ENCODE measurements around the gene GAREM2.
A peak's percentile ranks its signal among the peaks of the same experiment; 100 is the strongest.
"Not testable (repeated sequence)": the region's sequence is repeated elsewhere in the genome, so short reads cannot be mapped to it uniquely, and the experiment has no call there.

GAREM2 gene

DNA sequence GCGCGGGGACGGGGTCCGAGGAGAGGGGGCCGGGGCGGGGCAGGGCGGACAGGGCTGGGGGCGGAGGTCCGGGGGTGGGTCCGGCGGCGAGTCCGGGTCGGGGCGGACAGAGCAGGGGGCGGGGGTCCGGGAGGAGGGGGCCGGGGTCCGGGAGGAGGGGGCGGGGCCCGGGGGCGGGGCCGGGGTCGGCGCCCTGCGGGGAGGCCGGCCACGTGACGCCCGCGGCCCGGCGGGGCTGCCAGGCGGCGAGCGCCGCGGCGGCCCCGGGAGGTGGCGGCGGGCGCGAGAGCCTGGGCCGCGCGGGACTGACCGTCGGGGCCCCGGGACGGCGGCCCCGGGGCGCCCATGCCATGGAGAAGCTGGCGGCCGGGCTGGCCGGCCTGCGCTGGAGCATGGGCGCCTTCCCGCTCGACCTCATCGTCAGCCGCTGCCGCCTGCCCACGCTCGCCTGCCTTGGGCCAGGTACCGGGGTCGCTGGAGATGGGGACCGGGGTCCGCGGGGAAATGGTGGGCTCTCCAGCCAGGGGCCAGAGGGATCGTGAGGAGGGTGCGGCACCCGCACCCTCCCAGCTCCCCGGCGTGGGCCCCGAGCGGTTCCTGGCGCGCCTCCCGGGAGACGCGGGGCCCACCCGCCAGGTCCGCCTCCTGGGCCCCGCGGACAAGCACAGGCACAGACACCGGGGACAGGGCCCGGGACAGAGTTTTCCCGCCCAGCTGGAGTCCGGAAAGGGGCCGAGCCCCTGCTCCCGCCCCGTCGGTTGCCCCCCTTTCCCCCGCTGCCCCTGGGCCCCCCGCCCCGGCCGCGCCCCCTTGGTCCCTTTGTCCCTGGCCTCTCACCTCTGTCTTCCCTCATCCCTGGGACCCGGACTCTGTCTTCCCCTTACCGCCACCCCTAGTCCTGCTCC is at the start of gene GAREM2:
TSS of gene GAREM2 (plus strand) at position 218 of the 905 bp plus-strand sequence. CDS start at position 351, 133 bp downstream.
- DNase-seq, result no peak

DNA sequence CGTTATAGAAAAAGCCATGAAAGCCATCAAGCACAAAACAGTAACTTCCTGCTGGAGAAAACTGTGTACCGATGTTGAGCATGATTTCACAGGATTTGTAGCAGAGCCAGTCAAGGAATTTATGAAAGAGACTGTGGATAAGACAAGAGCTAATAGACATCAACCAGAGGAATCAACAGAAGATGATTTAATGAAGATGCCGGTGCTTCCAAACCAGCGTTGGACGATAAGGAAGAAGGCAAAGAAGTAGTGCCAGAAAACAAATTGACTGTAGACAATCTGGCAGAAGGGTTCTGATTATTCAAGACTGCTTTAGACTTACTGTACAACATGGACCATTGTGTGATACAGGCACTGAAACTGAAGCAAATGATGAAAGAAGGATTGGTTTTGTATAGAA is 49.5 kb upstream of the GAREM2 start:
- DNase-seq, result no peak

DNA sequence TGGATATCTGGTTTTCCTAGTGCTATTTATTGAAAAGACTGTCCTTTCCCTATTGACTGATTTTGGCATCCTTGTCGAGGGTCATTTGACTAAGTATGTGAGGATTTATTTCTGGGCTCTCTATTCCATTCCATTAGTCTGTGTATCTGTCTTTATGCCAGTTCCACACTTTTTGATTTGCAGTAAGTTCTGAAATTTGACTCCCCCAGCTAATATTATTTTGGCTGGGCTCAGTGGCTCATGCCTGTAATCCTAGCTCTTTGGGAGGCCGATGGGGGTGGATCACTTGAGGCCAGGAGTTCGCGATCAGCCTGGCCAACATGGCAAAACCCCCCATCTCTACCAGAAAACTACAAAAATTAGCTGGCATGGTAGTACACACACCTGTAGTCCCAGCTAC is 46.8 kb upstream of the GAREM2 start:
- DNase-seq, result no peak

DNA sequence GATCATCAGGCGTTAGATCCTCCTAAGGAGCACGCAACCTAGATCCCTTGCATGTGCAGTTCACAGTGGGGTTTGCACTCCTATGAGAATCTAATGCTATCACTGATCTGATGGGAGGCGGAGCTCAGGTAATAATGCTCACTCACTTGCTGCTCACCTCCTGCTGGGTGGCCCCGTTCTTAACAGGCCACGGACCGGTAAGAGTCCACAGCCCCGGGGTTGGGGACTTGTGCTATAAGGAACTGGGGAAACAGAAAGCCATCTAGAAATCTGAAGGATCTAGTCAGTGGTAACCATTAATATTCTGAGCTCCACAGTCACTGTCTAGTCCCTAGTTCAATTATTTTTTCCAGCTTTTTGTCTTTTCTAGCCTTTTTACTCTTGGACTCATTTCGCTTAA is 44.7 kb upstream of the GAREM2 start:
- DNase-seq, result no peak

DNA sequence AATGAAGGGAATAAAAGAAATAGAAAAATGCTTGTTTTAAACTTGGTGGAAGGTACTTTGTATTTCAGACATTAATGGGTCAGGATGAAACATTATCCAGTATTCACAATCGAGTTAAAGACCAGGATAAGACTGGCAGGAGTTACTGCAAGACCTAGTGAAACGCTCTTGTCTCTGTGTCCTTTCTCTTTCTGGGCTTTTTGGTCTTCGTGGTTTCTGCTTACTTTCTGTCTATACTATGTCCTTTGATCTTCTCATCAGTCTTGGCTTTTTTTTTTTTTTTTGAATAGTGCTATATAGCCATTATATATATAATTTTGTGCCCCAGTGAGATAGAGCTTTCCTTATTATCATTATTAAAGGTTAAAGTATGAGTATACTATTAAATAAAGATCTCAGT is 42.1 kb upstream of the GAREM2 start:
- DNase-seq, result no peak

DNA sequence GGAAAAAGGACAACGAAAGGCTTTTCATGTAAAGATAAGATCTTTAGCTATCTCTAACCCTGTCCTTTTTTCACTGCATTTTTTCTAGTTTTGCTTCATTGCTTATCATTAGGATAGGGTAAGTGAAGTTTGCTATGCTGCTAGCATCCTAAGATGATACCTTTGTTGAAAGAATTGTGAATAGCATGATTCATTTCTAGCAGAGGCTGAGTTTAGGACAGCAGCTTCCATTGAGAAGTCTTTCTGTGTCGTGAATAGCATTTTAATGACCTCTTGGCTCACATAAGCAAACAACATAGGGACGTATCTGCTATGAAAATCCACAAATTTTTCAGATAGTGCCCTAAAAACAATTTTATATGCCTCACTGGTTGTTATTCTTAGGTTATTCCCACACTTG is 36.4 kb upstream of the GAREM2 start:
- no peak for DNase-seq

DNA sequence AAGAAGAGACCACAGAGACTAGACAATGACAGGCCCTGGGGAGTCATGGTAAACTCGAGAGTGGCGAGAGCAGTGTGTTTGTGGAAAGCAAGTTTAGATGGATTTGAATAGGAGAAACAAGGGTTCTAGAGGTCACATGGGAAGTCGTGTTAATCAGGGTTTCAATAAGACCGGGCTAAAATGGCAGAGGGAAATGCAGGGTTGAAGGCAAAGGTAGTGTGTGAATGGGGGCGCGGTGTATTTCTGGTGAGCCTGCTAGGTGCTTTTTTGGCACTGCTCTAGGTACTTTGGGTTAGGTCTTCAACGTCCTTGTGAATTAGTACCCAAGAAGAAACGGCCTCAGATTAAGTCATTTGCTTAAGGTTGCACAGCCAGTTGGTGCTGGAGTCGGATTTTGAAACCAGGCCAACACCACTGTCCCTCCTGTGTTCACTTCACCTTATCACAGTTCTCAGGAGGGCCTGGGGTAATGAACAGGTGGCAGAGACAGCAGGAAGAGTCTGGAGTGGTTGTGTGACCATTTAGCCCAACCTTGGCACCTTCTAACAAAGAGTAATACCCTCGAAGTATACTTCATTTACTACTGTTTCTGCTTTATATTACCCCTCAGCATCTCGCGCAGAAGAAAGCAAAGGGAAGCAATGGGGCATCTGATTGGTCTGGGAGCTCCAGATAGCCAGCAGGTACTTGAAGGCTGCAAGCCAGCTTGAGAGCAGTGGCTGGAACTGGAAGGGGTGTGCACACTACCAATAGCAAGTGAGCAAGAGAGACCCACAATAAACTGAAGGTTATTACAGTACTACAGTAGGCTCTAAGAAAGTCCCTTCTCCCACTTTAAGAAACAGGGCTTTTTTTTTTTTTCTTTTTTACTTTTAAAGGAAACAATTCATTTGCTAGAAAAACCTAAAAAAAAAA is 33.4 kb upstream of the GAREM2 start:
- peak; percentile 37 for DNase-seq

DNA sequence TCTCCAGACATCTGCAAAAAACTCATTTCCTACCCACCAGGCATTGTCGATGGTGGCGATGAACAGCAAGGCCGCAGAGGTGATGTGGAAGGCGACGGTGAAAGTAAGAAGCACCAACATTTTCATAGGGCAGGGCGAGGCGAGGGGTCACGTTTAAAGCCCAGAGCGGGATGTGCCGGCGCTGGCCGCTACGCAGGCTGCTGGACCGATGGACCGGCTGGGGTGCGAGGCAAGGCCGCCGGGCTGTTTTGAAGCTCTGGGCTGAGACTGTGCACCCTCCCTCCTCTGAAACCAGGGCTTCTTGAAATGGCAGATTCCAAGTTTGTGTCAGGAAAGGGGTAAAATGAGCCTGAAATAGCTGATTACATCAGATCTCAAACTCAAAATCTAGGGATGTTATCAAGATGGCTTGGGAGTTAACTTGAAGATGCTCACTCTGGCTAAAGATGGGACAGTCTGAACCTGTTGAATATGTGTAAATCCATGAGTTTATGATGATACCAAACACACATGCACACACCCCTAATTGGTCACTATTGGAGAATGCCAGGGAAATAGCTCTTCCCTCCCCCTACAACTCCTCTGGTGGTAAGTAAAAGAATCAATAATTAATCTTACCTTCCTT is 31.6 kb upstream of the GAREM2 start:
- DNase-seq, result no peak

DNA sequence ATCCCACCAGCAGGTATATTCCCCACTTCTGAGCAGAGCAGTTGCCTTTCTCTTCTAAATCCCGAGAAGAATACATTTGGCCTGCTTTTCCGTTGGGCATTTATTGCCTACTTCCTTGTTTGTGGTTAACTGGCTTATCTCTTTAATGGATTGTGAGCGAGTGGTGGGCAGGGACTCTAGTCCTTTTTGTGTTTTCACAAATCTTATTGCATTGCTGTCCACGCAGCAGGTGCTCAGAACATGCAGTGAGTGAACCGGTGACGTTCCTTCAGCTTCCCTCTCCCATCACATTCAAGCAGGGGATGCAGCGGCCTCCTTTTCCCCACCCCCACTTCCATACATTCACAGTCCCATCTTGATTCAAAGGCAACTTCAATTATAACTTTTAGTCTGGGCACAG is 28.9 kb upstream of the GAREM2 start:
- DNase-seq, result no peak

DNA sequence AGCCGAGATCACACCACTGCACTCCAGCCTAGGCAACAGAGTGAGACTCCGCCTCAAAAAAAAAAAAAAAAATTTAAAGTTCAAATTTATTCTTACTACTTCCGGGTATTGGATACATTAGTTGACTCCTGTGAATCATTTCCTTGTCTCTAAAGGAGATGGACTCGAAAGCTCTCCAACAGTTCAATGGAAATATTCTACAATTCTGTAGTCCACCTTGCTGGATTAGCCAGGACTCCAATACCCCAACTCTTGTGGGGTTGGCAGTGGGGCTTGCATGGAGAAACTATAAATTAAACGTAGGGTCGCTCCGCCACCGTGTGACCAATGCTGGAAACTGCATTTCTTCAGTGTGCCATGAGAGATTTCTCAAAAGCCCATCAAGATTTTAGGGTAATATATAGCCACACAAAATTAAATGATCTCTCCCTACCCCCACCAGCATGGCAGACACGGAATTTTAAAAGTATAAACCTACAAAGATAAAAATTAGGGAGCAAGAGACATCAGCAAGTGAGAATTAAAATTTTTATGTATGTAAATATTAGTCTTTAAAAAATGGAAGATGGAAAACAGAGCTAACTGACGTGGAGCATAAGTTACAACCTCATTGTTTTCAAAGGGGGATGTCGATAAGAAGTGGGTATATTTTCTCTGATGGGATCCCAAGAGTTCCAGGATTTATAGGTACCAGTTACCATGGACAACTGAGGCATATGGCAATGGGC is 27.8 kb upstream of the GAREM2 start:
- DNase-seq, result no peak

DNA sequence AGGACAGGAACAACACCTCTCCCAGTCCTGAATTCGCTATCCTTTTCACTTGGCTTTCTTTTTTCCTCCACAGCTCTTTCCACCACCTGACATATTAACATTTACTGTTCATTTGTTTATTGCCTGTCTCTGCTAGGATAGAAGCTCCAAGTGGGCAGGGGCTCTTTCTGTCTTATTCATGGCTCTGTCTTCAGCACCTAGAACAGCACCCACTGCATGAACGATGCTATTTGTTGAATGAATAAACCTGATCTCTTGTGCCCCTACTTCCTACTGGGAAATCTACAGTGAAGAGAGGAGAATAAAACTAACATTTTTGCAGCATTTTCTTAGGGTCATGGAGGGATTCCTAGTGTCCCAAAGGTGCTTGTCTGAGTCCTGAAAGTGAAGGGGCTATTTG is 24.4 kb upstream of the GAREM2 start:
- no peak for DNase-seq

DNA sequence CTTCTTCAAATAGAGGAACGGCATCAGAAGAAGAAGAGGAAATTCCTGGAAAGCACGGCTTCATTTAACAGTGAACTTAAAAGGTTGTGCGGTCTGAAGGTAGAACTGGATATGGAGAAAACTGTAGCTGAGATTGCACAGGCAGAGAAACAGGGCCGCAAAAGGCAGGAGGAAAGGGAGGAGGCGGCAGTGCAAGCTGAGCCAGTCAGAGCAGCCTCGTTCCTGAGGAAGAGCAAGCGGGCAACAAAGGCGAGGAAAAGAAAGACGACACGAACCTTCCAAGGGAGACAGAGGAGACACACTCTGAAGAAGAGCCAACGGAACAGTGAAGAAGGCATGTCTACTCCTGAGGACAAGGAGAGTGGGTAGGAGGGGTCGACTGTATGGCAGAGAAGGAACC is 22.6 kb upstream of the GAREM2 start:
- no peak for DNase-seq

DNA sequence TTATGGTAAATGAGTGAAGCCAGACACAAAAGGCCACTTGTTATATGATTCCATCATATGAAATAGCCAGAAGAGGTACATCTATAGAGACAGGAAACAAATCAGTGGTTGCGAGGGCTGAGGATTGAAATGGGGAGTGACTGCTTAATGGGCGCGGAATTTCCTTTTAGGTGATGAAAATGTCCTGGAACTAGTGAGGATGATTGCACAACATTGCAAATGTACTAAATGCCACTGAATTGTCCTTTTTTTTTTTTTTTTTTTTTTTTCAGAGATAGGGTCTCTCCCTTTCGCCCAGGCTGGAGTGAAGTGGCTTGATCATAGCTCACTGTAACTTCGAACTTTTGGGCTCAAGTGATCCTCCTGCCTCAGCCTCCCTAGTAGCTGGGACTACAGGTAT is 15.3 kb upstream of the GAREM2 start:
- DNase-seq, result no peak

DNA sequence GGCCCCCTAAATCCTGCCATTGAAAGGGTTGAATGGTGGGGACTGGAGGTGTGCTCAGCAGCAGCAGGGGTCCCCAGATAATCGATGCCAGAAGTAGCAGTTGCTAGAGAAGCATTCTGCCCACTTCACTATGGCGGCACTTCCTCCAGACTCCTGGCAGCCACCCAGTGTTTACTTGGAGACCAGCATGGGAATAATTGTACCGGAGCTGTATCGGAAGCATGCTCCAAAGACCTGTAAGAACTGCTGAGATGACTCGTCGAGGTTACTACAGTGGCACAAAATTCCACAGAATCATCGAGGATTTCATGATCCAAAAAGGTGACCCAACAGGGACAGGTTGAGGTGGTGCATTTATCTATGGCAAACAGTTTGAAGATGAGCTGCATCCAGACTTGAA is 11.0 kb upstream of the GAREM2 start:
- DNase-seq, result no peak

DNA sequence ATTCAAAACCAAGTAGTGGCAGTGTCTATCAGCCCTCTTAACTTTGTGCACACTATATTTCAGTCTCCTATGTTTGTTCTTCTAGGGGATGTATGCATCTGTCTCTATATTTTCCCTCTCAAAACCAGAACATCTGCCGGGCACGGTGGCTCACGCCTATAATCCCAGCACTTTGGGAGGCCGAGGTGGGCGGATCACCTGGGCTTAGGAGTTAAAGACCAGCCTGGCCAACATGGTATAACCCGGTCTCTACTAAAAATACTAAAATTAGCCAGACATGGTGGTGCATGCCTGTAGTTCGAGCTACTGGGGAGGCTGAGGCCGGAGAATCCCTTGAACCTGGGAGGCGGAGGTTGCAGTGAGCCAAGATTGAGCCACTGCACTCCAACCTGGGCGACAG is 9.9 kb upstream of the GAREM2 start:
- no peak for DNase-seq

DNA sequence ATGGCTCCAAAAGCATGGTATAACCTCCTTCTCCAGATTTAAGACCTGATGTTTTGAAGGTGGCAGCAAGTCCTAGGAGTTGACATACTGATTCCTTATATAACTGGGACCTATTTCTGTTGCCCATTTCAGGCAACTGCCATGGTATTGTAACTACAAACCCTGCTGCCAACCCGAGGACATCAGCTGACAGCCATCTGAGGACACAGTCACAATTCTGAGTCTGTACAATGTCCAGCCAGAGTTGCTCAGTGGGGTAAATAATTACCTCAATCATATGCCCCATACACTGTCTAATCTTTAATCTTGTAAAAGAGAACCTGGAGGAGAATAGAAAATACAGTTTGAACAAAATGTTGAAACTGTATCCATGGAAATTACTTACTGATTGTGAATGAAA is 8.7 kb upstream of the GAREM2 start:
- DNase-seq, result no peak

DNA sequence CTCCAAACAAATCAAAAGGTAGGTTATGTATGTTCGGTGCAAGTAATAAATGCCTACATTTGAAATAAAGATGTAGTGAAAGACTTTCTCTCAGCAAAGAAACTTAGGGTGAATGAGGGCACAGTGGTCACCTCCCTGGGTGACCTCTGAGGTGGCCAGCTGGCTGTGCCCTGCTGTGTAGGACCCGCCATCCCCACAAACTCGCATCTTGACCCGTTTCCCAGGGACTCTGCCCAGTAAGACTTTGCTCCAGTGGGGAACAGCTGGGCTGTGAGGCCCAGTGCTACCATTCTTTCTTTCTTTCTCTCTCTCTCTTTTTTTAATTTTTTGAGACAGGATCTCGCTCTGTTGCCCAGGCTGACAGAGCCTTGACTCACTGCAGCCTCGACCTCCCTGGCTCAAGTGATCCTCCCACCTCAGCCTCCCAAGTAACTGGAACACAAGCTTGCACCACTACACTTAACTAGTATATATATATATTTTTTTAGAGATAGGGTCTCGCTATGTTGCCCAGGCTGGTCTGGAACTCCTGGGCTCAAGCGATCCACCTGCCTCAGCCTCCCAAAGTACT is 8.2 kb upstream of the GAREM2 start:
- no peak for DNase-seq

DNA sequence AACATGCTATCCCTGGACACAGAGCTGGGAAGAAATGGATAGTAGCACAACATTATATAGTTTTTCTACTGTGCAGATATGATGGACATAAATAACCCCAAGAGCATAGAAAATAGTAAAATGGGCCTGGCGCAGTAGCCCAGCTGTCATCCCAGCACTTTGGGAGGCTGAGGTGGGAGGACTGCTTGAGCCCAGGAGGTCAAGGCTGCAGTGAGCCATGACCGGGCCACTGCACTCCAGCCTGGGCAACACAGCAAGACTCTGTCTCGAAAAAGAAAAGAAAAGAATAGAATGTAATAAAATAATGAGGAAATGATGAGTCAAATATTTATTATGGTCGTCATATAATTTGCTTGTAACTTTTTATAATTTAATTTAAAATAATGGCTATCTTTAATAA is 7.5 kb upstream of the GAREM2 start:
- no peak for DNase-seq

DNA sequence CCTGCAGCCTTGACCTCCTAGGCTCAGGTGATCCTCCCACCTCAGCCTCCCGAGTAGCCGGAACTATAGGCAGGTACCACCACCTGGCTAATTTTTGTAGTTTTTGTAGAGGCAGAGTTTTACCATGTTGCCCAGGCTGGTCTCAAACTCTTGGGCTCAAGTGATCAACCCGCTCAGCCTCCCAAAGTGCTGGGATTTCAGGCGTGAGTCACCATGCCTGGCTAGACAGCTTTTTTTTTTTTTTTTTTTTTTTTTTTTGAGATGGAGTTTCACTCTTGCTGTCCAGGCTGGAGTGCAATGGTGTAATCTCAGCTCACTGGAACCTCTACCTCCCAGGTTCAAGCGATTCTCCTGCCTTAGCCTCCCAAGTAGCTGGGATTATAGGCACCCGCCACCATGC is 6.3 kb upstream of the GAREM2 start:
- DNase-seq, result not testable (repeated sequence)

DNA sequence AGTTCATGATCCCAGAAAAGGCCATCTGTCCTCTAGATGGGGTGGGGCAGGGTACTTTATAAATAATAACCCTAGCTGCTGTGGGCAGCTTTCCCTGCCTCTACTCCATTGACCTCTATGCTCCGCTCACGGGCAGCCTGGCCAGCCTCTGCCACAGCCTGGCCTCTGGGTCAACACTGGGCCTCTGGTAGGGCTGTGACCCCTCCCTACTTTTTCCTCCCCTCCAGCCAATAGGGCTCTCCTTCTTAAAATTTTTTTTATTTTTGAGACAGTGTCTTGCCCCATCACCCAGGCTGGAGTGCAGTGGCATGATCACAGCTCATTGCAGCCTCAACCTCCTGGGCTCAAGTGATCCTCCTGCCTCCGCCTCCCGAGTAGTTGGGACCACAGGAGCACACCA is 4.1 kb upstream of the GAREM2 start:
- DNase-seq, result no peak

DNA sequence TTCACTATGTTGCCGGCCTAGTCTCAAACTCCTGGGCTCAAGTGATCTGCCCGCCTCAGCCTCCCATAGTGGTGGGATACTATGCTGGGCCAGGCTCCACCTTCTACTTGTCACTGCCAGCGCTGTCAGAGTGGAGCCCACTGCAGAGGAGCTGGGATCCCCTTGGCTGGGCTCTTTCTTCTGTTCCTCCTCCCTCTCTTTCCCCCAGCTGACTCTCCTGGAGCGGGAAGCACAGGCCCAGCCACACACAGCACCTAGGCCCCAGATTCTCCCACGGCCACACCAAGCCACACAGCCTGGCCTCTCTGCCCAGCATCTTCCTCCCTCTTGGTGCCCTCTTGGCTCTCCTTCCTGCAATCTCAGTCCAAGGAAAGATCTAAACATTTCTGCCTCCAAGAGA is 3.7 kb upstream of the GAREM2 start:
- no peak for DNase-seq

DNA sequence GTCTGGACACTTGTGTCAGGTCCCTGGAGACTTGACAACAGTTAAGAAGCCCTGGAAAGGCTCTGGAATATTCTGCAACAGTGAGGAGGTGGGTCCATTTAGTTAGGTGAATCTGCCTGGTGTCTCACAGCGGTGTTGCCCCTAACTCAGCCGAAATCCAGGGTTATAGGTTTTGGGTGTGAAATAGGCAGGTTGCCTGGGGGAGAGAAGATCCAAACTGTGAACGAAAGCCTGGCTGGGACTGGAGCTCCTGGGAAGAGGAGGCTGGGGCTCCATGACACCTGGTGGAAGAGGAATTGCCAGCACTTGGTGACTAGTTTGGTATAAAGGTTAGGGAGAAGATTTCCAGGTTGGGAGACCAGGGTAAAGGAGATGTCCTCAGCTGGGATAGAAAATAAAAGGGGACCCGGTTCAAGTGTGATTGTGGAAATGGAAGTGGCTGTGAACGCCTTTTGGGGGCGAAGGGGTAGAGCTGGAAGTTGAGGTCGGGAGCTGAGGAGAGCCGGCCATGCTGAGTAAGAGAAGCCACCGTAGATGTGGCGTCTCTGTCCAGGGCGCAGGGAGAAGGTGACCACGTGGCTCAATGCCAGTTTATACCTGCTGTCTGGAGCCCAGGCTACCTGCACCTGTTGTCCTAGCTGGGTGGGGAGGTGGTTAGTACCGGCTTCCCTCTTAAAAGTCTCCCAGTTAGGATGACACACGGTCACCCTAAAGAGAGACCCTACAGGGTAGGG is 3.0 kb upstream of the GAREM2 start:
- DNase-seq, result no peak
